CD1c-positive myeloid dendritic cell (primary cell): ENCODE results near the gene CXCR6.

Experiments
- DNase-seq: peaks from one replicate; pipeline ENCODE4 v3.0.0-alpha.2; 2016; ENCODE audit errors: extremely low spot score

The CXCR6 gene

DNA sequence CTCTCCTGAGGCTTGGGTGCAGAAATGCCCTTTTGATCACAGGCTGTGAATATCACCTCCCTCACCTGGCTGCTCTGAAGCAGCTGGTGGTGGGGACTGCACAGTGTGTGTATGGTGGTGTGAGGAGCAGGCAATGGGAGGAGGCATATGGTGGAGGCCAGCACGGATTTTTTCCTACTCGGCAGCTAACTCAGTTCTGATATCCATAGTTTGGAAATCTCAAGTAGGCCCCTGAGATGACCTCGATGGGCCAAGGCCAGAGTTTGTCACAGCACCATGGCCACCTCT is 21.3 kb upstream of the CXCR6 start:
- no peak for DNase-seq

DNA sequence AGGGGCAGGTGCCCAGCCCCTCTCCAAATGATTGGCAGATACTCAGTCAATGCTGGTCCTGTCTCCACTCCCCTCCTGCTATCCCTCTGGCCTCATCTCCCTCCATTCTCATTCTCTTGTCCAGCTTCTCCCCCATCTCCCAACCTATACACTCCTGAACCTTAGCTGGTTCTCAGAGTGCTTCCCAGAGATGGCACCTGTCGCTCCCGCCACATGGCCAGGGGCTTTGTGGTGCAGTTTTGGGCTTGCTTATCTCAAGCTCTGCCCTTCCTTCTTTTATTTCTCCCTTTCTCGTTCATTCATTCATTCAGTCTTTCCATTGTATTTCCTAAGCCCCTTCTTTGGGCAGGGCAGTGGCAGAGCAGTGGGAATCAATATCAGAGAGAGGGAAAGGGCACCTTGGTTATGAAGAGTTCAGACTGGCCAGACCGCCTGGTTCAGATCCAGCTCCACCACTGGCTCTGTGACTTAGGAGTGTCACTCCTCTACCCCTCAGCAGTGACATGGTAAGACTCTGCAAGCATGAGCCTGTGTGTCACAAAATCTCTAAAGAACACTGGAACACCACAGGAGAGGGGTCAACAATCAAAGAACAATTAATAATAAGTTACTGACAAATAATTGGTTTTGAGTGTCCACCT is 20.2 kb upstream of the CXCR6 start:
- no peak for DNase-seq

DNA sequence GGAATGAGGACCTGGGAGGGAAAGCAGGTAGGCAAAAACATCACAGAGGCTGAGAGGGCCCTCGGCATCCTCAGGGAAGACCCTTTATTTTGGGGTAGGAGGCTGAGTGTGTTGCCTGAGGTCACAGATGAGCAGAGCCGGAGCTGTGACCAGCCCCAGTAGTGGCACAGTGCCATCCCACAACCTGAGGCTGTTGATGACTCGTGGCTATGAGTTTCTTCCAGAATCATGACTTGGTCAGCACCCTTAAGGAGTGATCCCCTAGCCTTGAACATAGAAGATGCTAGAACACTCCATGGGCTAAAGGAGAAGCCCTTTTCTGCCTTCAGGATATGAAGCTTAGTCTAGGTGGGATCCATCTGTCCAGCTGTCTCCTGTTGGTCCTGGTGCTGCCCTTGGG is 19.5 kb upstream of the CXCR6 start:
- no peak for DNase-seq

DNA sequence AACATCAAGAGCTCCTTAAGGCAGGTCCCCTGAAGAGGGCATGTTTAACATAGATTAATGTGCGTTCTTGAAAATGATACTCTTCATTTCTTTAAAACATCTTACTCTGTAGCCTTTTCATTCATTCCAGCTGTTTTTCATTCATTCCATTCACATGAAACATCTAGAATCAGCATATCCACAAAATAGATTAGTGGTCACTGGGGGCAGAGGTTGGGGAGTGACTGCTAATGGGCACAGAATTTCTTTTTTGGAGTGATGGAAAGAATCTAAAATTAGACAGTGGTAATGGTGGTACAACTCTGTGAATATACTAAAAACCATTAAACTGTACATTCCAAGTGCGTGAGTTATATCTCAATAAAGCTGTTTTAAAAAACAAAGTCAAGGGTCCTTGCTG is 15.4 kb upstream of the CXCR6 start:
- no peak for DNase-seq

DNA sequence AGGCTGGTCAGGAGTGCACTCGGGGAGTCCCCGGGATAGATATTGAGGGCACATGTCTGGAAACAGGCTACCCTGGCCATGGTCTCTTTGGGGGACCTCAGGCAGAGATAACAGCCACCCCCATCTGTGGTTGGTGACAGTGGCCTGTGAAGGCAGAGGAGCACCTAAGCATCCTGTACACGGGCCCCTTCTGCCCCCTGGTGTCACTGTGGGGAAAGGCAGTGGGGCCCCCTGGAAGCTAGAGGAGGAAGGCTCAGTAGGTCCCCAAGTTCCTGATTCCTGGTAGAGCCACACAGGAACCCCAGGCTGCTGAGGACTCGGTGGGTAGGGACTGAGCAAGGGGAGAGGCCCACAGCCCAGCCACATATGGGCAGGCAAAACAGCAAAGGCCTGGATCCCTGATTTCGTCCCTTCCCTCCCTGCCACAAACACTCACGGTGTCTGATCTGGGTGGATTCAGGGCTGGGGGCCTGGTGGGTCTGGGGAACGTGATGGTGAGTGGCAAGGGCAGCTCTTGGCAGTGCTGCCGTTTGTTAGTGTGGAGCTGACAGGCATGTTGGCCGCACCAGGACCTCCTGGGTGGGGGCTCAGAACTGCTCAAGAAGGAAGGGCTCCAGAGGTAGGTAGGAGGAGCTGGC is 14.1 kb upstream of the CXCR6 start:
- DNase-seq, result peak; percentile 67

DNA sequence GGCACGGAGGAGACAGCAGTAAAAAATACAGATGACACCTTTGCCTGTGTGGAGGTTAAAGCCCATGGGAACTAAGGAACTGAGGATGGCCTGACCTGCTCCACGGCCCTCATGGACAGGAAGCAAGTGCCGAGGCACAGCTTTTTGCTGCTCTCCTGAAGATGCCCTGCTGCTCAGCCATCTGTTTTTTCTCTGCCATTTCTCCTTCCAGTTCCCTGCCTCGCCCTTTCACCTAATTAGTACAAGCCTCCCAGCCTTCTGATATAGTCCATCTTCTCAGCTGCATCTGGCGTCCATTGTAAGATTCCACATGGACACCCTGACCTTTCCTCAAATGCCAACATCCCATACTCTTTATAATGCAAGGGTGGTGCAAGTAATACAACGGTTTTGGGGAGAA is 11.8 kb upstream of the CXCR6 start:
- DNase-seq, result no peak

DNA sequence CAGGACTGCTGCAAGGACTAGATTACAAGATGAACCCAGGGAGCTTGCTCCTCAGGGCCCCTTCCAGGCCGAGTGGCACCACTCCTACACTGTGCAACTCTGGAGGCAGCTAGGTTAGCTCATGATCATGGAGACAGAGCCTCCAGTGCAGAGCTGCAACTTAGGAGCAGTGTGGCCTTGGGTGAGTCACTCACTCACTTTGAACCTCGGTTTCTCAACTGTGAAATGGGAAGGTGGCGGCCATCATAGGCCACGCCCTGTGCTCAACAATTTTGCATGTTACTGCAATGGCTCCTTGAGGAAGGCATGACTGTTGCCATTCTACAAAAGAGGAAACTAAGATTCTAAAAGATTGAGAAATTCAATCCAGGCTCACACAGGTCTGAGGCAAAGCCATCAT is 11.2 kb upstream of the CXCR6 start:
- peak; percentile 68 for DNase-seq

DNA sequence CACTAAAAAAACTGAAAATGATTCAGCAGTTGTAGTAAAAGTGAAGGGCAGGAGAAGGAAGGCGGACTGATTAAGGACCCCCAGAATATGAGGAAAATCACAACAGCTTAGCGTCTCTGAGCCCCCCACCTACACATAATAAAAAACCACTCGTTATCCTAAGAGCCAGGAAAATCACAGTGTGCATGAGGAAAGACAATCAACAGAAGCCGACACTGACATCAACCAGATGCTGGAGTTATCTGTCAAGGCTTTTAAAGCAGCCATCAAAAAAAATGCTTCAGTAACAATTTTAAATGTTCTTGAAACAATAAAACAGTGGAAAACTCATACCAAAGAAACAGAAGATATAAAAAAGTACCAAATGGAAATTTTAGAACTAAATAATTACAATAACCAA is 9.7 kb upstream of the CXCR6 start:
- no peak for DNase-seq

DNA sequence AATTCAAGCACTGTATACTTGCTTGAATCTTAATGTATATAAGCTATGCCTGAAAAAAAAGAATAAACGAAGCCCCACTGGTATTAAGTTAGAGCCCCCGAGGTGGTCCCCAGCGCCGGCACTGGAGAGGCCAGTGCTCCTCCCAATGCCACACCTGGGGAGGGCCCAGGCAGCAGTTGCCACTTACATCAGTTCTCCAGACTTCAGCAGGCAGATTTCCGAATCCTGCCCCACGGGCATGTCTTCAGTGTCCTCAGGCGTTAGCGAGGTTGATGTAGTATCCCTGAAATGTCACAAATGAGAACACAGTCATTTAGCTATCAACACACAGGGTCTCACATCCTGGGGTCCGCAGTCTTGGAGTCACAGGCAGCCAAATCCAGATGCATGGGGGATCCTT is 7.0 kb upstream of the CXCR6 start:
- no peak for DNase-seq

DNA sequence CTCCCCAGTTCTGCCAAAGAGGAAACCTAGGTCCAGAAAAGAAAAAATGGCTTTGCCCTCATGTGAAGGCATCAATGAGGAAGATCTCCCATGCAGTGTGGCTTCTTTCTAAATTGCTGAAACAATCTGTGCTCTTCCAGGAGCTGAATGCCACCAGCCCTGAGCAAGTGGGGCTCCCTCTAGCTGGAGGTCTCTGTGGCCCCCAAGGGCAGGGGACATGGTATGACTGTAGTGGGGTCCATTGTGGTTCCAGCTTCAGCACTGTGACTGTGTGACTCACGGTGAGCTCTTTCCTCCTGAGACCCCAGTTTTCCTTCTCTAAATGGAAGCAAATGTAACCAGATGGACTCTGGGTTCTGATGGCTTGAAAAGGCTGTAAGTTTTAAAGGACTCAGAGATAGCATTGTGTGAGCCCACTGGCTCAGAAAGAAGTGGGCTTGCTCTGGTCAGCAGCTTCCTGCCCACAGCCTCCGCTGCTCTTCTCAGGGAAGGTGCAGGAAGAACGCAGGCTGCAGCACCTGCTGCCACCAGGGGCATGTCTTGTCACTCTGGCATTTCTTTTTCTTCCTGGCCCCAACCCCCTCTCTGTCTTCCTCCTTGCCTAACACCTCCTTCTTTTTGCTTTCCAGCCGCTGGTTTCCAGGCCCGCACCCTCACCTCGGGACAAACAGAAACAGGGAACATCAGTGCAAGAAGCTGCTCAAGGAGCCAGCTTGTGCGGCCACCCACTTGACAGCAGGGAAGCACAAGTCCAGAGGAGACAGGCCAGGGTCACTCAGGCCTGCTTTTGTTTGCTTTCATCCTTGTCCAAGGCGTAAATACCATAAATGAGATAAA is 5.8 kb upstream of the CXCR6 start:
- no peak for DNase-seq

DNA sequence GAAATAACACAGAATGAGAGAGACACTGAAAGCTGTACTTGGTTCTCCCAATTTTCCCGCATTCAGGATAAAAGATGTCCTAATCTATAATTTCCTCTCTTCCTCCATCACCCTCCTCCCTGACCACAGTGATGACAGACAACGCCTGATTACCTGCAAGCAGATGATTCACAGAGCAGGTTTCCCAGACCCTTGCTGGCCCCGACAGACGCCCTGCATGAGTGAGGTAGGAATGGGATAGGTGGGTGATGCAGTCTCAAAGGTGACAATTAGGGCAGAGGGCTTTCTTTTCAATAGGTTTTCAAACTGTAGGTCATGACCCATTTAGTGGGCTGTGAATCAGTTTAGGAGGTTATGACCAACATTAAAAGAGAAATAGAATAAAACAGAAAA is 5.2 kb upstream of the CXCR6 start:
- DNase-seq, result no peak

DNA sequence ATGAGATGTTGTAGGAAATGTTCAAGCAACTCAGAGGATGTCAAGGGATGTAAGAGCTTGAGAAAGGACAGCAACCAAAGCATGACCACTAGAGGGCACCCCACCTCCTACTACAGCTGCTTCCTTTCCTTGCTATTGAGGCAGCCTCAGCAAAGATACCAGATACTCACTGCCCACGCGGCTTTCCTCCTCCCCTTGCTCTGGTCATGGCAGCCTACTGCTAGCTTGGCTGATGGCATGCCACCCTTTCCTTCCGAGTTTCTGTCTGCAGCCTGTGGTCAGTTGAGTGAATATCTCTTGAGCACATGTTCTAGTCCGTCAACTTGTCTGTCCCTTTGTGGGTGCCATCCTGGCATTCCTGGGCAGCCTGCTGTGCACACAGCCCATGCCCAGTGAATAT is 4.4 kb upstream of the CXCR6 start:
- DNase-seq, result peak; percentile 91

DNA sequence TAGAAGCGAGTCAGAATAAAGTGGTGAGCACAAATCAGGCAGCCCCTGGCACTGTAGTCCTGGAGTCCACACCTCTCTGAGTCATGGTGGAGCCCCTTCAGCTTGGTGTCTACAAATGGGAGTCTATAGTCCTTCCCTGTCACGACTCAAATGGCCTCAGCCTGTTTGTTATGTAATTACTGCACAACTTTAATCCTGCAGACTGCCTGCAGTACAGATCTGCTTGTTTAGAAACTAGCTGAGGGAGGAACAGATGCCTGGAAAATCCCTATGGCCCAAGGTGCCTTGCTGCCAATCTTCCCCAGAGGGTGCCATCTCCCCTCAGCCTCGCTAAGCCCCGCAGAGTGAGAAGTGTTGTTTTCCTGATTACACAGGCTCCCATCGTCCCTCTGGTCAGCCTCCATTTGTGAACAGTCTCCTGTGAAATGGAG is 3.9 kb upstream of the CXCR6 start:
- no peak for DNase-seq

DNA sequence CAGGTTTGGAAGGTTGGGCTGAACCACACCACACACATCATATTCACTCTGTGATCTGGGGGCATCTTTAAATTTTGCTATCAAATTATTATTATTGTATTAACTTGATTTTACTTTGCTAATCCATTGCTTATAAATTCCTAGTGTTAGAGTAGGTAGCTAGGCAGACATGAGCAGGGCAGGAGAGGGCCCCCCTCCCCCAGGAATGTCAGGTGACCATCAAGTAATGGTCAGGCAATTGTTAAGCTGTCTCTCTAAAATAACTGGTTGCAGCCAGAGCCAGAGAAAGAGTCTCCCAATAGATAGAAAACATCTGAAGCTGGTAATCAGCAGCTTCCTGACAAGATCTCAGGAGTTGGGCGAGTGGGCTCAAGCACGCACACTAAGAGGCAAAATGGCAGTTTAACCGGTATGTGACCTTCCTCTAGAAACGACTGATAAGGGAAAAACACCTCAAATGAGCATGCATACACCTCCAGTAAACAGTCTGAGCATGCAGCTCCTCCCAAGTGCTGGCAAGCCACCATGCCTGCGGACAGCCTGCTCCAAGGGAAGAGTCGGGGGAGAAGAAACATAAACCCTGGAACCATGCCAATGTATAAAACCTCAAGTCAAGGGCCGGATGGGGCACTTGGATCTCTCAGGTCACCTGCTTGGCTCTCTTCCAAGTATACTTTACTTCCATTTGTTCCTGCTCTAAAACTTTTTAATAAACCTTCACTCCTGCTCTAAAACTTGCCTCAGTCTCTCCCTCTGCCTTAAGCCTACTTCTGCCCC is 3.1 kb upstream of the CXCR6 start:
- DNase-seq, result no peak

DNA sequence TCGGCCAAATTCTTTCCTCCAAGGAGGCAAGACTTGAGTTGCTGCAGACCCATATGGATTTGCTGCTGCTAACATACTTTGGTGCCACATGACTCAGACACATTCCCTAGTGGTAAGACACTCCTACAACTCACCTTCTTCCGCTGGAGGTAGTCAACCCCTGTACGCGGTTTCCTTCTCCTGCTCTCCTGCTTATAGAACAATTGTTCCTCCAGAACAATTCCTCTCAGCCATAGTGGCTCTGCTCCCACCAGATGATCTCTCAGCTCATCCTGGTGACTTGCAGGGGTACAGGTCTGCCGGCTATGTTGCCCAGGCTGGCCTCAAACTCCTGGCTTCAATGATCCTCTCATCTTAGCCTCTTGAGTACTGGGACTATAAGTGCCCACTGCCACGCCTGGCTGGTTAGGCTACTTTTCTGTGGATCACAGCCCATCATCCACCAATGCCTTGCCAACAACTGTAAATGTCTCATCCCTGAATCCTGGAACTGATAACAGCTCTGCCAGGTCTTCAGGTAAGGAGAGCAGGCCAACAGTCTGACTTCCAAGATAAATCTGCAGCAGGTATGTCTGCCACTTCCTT is 2.4 kb upstream of the CXCR6 start:
- no peak for DNase-seq

DNA sequence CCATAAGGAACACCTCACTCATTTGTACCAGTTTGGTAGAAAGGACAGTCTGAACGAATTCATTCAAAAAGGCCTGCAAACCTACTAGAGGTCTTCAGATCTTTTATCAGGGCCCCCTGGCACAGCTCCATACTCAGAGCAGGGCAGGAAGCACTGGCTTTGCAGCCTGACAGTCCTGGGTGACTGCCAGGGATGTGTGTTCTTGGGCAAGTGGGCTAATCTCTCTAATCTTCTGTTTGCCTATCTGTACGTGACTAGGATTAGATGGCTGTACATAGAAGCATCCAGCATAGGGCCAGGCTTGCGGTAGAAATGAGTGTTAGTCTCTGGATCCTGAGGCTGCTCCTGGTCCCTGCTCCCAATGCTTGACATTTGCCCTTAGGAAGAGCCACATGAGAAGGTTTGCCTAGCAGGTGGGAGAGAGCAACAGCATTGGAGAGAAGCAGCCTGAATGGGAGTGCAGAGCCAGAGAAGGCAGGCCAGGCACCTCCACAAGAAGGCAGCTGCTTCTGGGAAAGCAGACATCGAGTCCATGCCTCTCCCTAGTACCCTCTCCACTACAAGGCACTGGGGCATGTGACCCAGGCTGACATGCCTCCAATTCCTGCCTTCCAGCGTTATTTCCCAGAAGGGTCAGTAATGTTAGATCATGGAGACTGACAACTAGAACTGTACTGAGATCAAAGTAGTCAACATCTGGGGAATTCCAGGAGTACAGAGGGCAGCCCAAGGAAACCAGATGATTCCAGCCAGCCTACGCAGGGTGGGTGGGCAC is 1.0 kb upstream of the CXCR6 start:
- no peak for DNase-seq

DNA sequence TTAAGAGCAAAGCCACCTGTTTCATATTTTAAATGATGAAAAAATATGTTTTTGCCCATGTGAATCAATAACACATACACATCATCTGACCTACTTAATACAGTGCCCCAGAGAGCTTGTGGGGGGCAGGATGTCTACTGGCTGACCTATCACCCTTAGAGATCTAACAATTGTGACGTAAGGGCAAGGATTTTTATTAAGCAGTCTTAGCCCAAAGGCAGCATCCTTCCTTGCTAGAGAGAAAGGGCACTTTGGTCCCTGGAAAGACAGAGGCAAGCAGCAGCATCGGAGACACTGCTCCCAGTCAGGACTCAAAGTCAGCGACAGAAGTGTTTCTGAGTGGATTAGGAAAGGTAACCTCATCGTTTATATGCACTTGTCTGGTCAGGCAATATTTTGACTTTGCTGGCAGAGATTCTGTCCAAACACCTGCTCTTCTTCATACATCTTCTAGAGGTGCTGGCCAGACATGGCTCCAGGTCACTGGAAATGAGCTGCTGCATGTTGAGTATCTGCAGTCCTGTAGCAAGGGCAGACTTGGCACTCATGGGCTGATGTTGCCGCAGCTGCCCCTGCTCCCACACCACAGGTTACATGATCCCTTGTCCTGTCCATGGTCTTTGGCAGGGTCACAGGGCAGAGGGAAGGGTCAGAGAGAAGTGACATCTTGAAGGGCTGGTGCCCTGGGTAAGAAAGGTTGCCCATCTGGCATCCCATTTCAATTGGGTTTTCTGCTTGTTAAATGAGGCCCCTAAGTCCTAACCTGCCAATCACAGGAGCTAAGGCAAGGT is 1.8 kb downstream of the CXCR6 start:
- DNase-seq, result no peak

DNA sequence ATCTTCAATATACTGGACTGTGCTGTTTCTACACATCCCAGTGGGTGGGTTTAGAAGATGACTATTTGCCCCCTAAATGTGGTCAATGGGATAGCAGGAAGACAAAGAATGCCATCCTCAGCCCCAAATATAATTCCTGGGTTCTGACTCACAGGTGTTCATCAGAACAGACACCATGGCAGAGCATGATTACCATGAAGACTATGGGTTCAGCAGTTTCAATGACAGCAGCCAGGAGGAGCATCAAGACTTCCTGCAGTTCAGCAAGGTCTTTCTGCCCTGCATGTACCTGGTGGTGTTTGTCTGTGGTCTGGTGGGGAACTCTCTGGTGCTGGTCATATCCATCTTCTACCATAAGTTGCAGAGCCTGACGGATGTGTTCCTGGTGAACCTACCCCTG is 3.0 kb downstream of the CXCR6 start:
- DNase-seq, result no peak

DNA sequence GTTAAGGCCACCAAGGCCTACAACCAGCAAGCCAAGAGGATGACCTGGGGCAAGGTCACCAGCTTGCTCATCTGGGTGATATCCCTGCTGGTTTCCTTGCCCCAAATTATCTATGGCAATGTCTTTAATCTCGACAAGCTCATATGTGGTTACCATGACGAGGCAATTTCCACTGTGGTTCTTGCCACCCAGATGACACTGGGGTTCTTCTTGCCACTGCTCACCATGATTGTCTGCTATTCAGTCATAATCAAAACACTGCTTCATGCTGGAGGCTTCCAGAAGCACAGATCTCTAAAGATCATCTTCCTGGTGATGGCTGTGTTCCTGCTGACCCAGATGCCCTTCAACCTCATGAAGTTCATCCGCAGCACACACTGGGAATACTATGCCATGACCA is 3.6 kb downstream of the CXCR6 start:
- no peak for DNase-seq

DNA sequence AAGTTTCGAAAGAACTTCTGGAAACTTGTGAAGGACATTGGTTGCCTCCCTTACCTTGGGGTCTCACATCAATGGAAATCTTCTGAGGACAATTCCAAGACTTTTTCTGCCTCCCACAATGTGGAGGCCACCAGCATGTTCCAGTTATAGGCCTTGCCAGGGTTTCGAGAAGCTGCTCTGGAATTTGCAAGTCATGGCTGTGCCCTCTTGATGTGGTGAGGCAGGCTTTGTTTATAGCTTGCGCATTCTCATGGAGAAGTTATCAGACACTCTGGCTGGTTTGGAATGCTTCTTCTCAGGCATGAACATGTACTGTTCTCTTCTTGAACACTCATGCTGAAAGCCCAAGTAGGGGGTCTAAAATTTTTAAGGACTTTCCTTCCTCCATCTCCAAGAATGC is 4.1 kb downstream of the CXCR6 start:
- no peak for DNase-seq
